H1 (cell line): Measurements from ENCODE around the gene GNAI1. TPM values are rescaled to one million over a fixed set of nuclear protein-coding genes. Genes with fewer than 3 reads are reported as not detected.
A peak's percentile ranks its signal among the peaks of the same experiment; 100 is the strongest.

Source experiments
- CTCF ChIA-PET: fragments of 300-600 bp; sonication (Branson Sonifier 250); formaldehyde crosslinking; loops from one replicate; lab custom pipeline; 2021; ENCODE audit not compliant: partially characterized antibody; lab: Charles Lee
- POLR2A ChIA-PET: fragments of 300-600 bp; sonication (Branson Sonifier 250); formaldehyde crosslinking; loops from one replicate; lab custom pipeline; 2021; ENCODE audit warnings: inconsistent platforms; ENCODE audit not compliant: partially characterized antibody; lab: Charles Lee
- DNase-seq, 2 experiments: peaks; one replicate each; pipeline versions ENCODE4 v3.0.0 to v3.0.0-alpha.2; 2010 to 2022; ENCODE audit warnings: low spot score in 2 of 2, low read depth in 1 of 2, mixed read lengths in 1 of 2
- FAIRE-seq: peaks from 2 replicates; lab custom pipeline; 2011; peaks lifted over from hg19 to GRCh38; lab: Jason Lieb, UNC
- H2AFZ ChIP-seq: 2 replicates; pipeline ENCODE4 v1.8.1; 2012; ENCODE audit warnings: low read length, inconsistent platforms
- H2AK5ac ChIP-seq: 2 replicates; pipeline ENCODE4 v1.6.1; 2013; ENCODE audit warnings: low read depth, low read length
- H2BK120ac ChIP-seq: replicated peaks from 2 replicates; pipeline ENCODE3; 2013; ENCODE audit warnings: low read depth, low read length, inconsistent platforms
- H2BK12ac ChIP-seq: 2 replicates; pipeline ENCODE4 v1.6.1; 2013; ENCODE audit warnings: low read depth, low read length
- H2BK15ac ChIP-seq: 2 replicates; pipeline ENCODE4 v1.6.1; 2013; ENCODE audit warnings: low read length
- H2BK20ac ChIP-seq: 2 replicates; pipeline ENCODE4 v1.6.1; 2013; ENCODE audit warnings: low read length
- H2BK5ac ChIP-seq: 2 replicates; pipeline ENCODE4 v1.6.1; 2013; ENCODE audit warnings: low read depth, low read length
- H3K14ac ChIP-seq: 2 replicates; pipeline ENCODE4 v1.6.1; 2013; ENCODE audit warnings: inconsistent platforms; ENCODE audit not compliant: insufficient read length
- H3K18ac ChIP-seq: 2 replicates; pipeline ENCODE4 v1.6.1; 2013; ENCODE audit warnings: low read length; ENCODE audit errors: extremely low read depth
- H3K23ac ChIP-seq: 2 replicates; pipeline ENCODE4 v1.6.1; 2013; ENCODE audit warnings: inconsistent platforms; ENCODE audit not compliant: insufficient read length
- H3K23me2 ChIP-seq: 2 replicates; pipeline ENCODE4 v1.6.1; 2013; ENCODE audit warnings: low read depth, low read length
- H3K27ac ChIP-seq: 2 replicates; pipeline ENCODE4 v1.6.1; 2011; ENCODE audit warnings: low read depth, low read length, inconsistent platforms
- H3K27me3 ChIP-seq, 4 experiments: replicated peaks in 1 of 4; 1 replicate in 1 of 4; 2 replicates in 3 of 4; pipeline versions ENCODE4 v1.6.1 to v1.8.1; 2011 to 2013; ENCODE audit warnings: low read length in 3 of 4, mild to moderate bottlenecking in 3 of 4, inconsistent platforms in 2 of 4, mixed read lengths in 2 of 4, moderate library complexity in 1 of 4; ENCODE audit not compliant: control insufficient read depth in 3 of 4, insufficient read depth in 3 of 4; ENCODE audit errors: extremely low read depth in 1 of 4
- H3K36me3 ChIP-seq, 4 experiments: 2 replicates each; pipeline versions ENCODE4 v1.6.1 to v1.8.1; 2011 to 2013; ENCODE audit warnings: mild to moderate bottlenecking in 4 of 4, low read length in 3 of 4, moderate library complexity in 2 of 4, control low read depth in 1 of 4, inconsistent platforms in 1 of 4; ENCODE audit not compliant: insufficient read depth in 4 of 4, control insufficient read depth in 2 of 4
- H3K4ac ChIP-seq: replicated peaks from 2 replicates; pipeline ENCODE3; 2013; ENCODE audit warnings: low read length, low read depth, mixed read lengths, inconsistent platforms; ENCODE audit not compliant: insufficient read length
- H3K4me1 ChIP-seq, 4 experiments: replicated peaks in 1 of 4; 1 replicate in 1 of 4; 2 replicates in 3 of 4; pipeline versions ENCODE4 v1.6.1 to v1.8.1; 2011 to 2013; ENCODE audit warnings: low read length in 3 of 4, inconsistent platforms in 2 of 4, mixed read lengths in 1 of 4; ENCODE audit not compliant: insufficient read depth in 4 of 4, control insufficient read depth in 3 of 4
- H3K4me2 ChIP-seq, 2 experiments: 2 replicates each; pipeline versions ENCODE4 v1.6.1 to v1.8.1; 2011 to 2013; ENCODE audit warnings: low read depth in 2 of 2, low read length in 2 of 2, control low read depth in 1 of 2, inconsistent platforms in 1 of 2, mild to moderate bottlenecking in 1 of 2; ENCODE audit not compliant: insufficient read depth in 1 of 2
- H3K4me3 ChIP-seq, 4 experiments: fragments of 200-600, 300-600 bp in 1 of 4; sonication (generic), shearing (Covaris generic), sonication (Bioruptor Twin) in 1 of 4; 2 replicates each; pipeline versions ENCODE4 v1.5.1 to v1.8.1; 2011 to 2016; ENCODE audit warnings: low read length in 4 of 4, low read depth in 3 of 4, control low read depth in 2 of 4, inconsistent platforms in 2 of 4, mild to moderate bottlenecking in 2 of 4, mixed read lengths in 1 of 4, moderate library complexity in 1 of 4; ENCODE audit not compliant: insufficient read depth in 2 of 4; ENCODE audit errors: extremely low read depth in 1 of 4
- H3K56ac ChIP-seq: replicated peaks from 2 replicates; pipeline ENCODE3; 2013; ENCODE audit warnings: low read depth, mild to moderate bottlenecking, mixed read lengths, low read length, inconsistent platforms; ENCODE audit not compliant: insufficient read length
- H3K79me1 ChIP-seq: 2 replicates; pipeline ENCODE4 v1.6.1; 2013; ENCODE audit warnings: low read depth, low read length, control low read depth
- H3K79me2 ChIP-seq, 2 experiments: 2 replicates each; pipeline versions ENCODE4 v1.6.1 to v1.8.1; 2012 to 2013; ENCODE audit warnings: low read length in 2 of 2, mild to moderate bottlenecking in 2 of 2, inconsistent platforms in 1 of 2; ENCODE audit not compliant: insufficient read depth in 2 of 2, control insufficient read depth in 1 of 2
- H3K9ac ChIP-seq, 4 experiments: replicated peaks in 1 of 4; 1 replicate in 1 of 4; 2 replicates in 3 of 4; pipeline versions ENCODE4 v1.6.1 to v1.8.1; 2011 to 2013; ENCODE audit warnings: low read depth in 3 of 4, low read length in 3 of 4, control low read depth in 2 of 4, mild to moderate bottlenecking in 2 of 4, moderate library complexity in 2 of 4, inconsistent platforms in 1 of 4; ENCODE audit errors: extremely low read depth in 1 of 4
- H3K9me3 ChIP-seq, 2 experiments: 2 replicates each; pipeline versions ENCODE4 v1.6.1 to v1.8.1; 2012 to 2013; ENCODE audit warnings: mild to moderate bottlenecking in 2 of 2, moderate library complexity in 2 of 2, control low read depth in 1 of 2, inconsistent platforms in 1 of 2, low read depth in 1 of 2, low read length in 1 of 2, mixed read lengths in 1 of 2; ENCODE audit not compliant: insufficient read depth in 2 of 2
- H4K20me1 ChIP-seq, 2 experiments: replicated peaks in 1 of 2; 2 replicates each; pipeline versions ENCODE3 to v1.8.1; 2011 to 2013; ENCODE audit warnings: inconsistent platforms in 2 of 2, low read length in 2 of 2, mild to moderate bottlenecking in 1 of 2; ENCODE audit not compliant: insufficient read depth in 2 of 2, control insufficient read depth in 1 of 2
- H4K5ac ChIP-seq: 2 replicates; pipeline ENCODE4 v1.6.1; 2013; ENCODE audit warnings: low read length, low read depth, mixed read lengths, inconsistent platforms; ENCODE audit not compliant: insufficient read length
- H4K8ac ChIP-seq: 2 replicates; pipeline ENCODE4 v1.8.0; 2013; ENCODE audit warnings: mild to moderate bottlenecking, moderate library complexity, low read length, inconsistent platforms; ENCODE audit not compliant: insufficient read depth; ENCODE audit errors: extremely low read depth
- H4K91ac ChIP-seq: replicated peaks from 2 replicates; pipeline ENCODE3; 2013; ENCODE audit warnings: low read length, mixed read lengths, inconsistent platforms; ENCODE audit not compliant: insufficient read length
- USF2 ChIP-seq: IDR thresholded peaks from 2 replicates; pipeline ENCODE4 v1.6.1; 2011; ENCODE audit warnings: low read length, improper control_type of control experiment
- polyA plus RNA-seq, 7 experiments: library from polyadenylated mRNA; depleted of rRNA in 3 of 7; stranded (reverse) in 5 of 7; unstranded in 2 of 7; fragments of >200 nt in 5 of 7; fragments of 200-250 nt in 2 of 7; gene quantifications; 1 replicate in 5 of 7; 2 replicates in 1 of 7; 4 replicates in 1 of 7; pipeline versions ENCODE4 v1.2.1 to v1.2.3, GENCODE V29; 2011 to 2013; ENCODE audit warnings: missing spikeins in 2 of 7, mixed read lengths in 2 of 7
- total RNA-seq: library from RNA; stranded (reverse); fragmentation: NEBNext Ultra II Directional; extraction: Animal tissue kit (Norgen Biotek cat#: 25700); gene quantifications from 2 replicates; pipeline ENCODE4 v1.2.1, GENCODE V29; 2021

GNAI1 gene
- total and polyA plus RNA-seq, 2 of the 8 experiments (the other 6 are each of a cell fraction or from before 2014, with no cell fraction given), result 8.0 to 29.5 TPM

GRCh38 chr7:80151274-80151665, 16.6 kb downstream of the GNAI1 start:
- H3K36me3 ChIP-seq, result no peaks in the 10 kb centered on the region
- H4K8ac ChIP-seq, result no peak overlapping the region
- no peaks in the 10 kb centered on the region for H3K27me3 ChIP-seq
- ChIA-PET CTCF (interaction anchor here (0.7 to 1.6 kb wide), 3 partner anchors 10 to 54 kb away, joined by 3 to 4 read pairs (median 3); no protein-coding TSS in a partner anchor), POLR2A (interaction anchor here (1.8 kb wide), 1 partner anchor 13 kb away, joined by 6 read pairs; no protein-coding TSS in a partner anchor)
- H2AK5ac ChIP-seq, result no peak overlapping the region
- H3K27ac ChIP-seq, result no peak overlapping the region
- no peaks in the 10 kb centered on the region for H3K23me2 ChIP-seq
- no peak overlapping the region for H3K56ac ChIP-seq
- no peak overlapping the region; the same call in 1 of the 2 replicates for H2BK5ac ChIP-seq
- H3K4me3 ChIP-seq, result no peak overlapping the region; a peak in 1 of 8 replicates
- H2BK20ac ChIP-seq, result no peak overlapping the region
- H2BK12ac ChIP-seq, result no peak overlapping the region
- H3K79me2 ChIP-seq, result peaks cover 0 to 96% of the 10 kb centered on the region in 2 experiments; a peak in 3 of 4 replicates
- H3K9me3 ChIP-seq, result no peaks in the 10 kb centered on the region
- H4K5ac ChIP-seq, result no peak overlapping the region
- H4K91ac ChIP-seq, result no peak overlapping the region
- H2AFZ ChIP-seq, result no peak overlapping the region
- H3K4ac ChIP-seq, result no peak overlapping the region
- no peak overlapping the region for H2BK120ac ChIP-seq
- no peak overlapping the region for H3K14ac ChIP-seq
- 0 out of 2 replicates have a peak, but pooled peaks cover 3% of the 10 kb centered on the region for H3K79me1 ChIP-seq
- H3K18ac ChIP-seq, result no peak overlapping the region
- no peak overlapping the region for H3K9ac ChIP-seq
- no peak for FAIRE-seq
- DNase-seq, result no peak
- H3K4me1 ChIP-seq, result peaks cover 3 to 14% (median 9%) of the 10 kb centered on the region in 4 experiments; a peak in 5 of 7 replicates
- H2BK15ac ChIP-seq, result no peak overlapping the region
- no peak overlapping the region for H3K23ac ChIP-seq
- H3K4me2 ChIP-seq, result 0 out of 4 replicates have a peak overlapping the region, but pooled peaks of 1 of the 2 experiments have one; percentile 27
- peaks cover 0 to 4% of the 10 kb centered on the region in 2 experiments for H4K20me1 ChIP-seq
- no peak for TF ChIP-seq USF2
